ENCODE data around the gene XRRA1.

DNA sequence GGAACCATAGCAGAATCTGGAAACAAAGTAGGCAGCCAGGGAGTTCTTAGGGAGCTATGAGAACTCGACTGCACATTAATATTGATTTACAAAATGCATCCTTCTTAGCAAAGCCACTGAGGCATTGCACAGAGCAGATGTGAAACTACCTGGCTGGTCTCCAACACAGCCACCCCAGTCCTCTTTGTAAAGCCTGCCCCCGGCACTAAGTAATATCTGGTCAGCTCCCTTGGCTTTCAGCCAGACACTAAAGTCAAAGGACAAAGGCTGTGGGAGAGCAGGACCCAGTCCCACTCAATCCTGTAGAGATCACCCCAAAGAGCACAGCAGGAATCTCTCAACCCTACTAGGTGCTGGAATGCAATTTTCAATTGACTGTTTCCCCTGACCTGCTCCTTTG, 12.8 kb downstream of the XRRA1 start:
- TF ChIP-seq POLR2A (IDR thresholded peaks at IDR 0.05; ENCODE audit: low read length) (no peak), GATA1 (IDR thresholded peaks at IDR 0.05; ENCODE audit: low read depth, low read length) (no peak)
